ENCODE data around the gene SEC11A.
"Not testable (repeated sequence)": the region's sequence is repeated elsewhere in the genome, so short reads cannot be mapped to it uniquely, and the experiment has no call there.

Gene SEC11A

GRCh38 chr15:84751721-84752120 lies 35.8 kb upstream of the SEC11A start:
- not testable (repeated sequence) for H3K27ac ChIP-seq (ENCODE audit: low read depth, low read length); H3K4me1 ChIP-seq (ENCODE audit: control insufficient read depth, insufficient read depth, low read length)

GRCh38 chr15:84750583-84751092 lies 34.7 kb upstream of the SEC11A start:
- Histone ChIP-seq H3K27ac (ENCODE audit: low read depth, low read length) (no peak overlapping the region), H3K4me3 (ENCODE audit: low read length) (peak overlapping the region; percentile 32), H3K36me3 (ENCODE audit: control insufficient read depth, insufficient read depth, low read length) (no peaks in the 10 kb centered on the region), H3K27me3 (ENCODE audit: control insufficient read depth, insufficient read depth, low read length) (no peaks in the 10 kb centered on the region), H3K4me1 (ENCODE audit: control insufficient read depth, insufficient read depth, low read length) (no peaks in the 10 kb centered on the region), H3K9ac (ENCODE audit: low read length) (no peak overlapping the region)

More at GRCh38 chr15:84751721-84752120, 35.8 kb upstream of the SEC11A start:
- H3K9ac ChIP-seq (ENCODE audit: low read length); H3K4me3 ChIP-seq (ENCODE audit: low read length); H3K36me3 ChIP-seq (ENCODE audit: control insufficient read depth, insufficient read depth, low read length); H3K27me3 ChIP-seq (ENCODE audit: control insufficient read depth, insufficient read depth, low read length): not testable (repeated sequence)

DNA sequence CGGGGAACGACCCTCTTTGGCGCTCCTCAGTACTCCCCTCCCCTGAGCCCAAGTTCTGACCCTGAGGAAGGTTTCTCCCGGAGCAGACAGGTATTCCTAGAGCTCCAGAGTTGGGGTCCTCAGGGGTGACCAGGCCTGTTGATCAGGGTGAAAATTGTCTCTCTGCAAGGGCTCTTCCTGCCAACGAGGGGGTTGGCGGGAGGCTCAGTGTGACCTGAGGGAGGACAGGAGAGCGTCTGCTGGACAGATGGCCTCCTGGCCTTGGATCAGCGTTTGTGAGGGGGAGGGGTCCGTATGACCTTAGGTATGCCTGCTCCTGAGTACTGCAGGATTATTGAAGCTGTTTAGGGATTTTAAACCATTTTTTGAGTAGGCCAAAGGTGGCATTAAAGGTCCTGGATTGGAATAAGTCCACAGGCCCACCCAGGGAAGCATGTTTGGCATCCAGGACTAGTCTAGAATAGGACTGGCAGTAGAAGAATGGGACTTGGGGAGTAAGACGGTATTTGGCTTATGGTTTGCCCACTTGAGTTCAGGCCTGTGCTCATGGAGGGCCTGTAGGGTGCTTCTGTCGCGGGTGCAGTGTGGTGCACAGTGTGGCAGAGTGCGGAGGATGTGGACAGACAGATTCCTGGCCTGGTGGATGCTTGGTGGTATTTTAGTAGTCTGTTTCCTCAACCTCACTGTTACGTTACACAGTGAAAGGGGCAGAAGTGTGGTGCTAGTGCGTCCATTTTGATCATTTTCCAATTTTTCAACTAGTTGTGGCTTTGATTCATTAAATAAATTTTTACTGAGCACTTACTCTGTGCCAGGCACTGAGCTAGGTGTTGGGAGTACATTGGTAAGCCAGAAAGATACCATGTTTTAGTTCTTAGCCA lies 33.4 kb upstream of the SEC11A start:
- peak overlapping the region; percentile 96 for H3K4me3 ChIP-seq (ENCODE audit: low read length)
- H3K9ac ChIP-seq (ENCODE audit: low read length): peak overlapping the region; percentile 92
- H3K27ac ChIP-seq (ENCODE audit: low read depth, low read length): peak overlapping the region; percentile 88
- H3K27me3 ChIP-seq (ENCODE audit: control insufficient read depth, insufficient read depth, low read length): no peaks in the 10 kb centered on the region
- no peaks in the 10 kb centered on the region for H3K4me1 ChIP-seq (ENCODE audit: control insufficient read depth, insufficient read depth, low read length)
- no peaks in the 10 kb centered on the region for H3K36me3 ChIP-seq (ENCODE audit: control insufficient read depth, insufficient read depth, low read length)

DNA sequence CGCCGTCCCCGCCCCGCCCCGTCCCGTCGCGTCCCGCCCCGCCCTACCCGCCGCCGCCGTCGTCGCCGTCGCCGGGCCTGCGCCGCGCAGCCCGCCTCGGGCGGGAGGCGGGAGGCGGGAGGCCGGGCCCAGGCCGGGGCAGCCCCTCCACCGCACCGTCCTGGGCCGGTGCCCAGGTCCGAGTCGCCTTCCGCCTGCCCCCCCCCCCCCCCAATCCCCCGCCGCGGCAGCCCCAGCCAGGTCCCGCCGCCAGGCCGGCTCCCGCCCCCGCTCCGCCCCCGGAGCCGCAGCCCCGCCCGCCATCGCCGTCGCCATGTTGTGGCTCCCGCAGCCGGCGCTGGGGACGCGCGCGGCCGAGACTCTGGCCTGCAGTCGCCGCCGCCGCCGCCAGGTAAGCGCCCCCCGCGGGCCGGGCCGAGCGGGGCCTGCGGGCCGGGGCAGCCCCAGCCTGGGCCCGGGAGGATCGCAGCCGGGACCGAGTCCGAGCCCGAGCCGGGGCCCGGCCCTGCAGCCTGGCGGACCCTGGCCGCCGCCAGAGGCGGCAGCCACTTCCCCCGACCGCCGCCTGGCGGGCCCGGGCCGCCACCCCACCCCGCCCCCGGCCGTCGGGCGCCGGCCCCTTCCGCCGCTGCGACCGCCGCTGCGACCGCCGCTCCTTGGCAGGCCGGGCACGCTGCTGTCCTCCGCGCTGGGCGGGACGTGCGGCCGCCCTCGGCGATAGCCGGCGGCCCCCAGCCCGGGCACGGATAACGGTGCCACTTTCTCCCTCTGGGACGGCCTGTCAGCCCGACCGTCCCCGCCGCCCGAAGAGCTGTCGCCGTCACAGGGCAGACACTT lies 32.6 kb upstream of the SEC11A start, which contains the start of gene ZNF592:
Gene ZNF592, plus strand, starts transcription at position 319 of the 837 bp plus-strand sequence. CDS start 34,084 bp downstream, outside the sequence.
- peak within 1 kb of the TSS; percentile 96 for H3K4me3 ChIP-seq (ENCODE audit: low read length)
- H3K27ac ChIP-seq (ENCODE audit: low read depth, low read length): peak within 1 kb of the TSS; percentile 95
- H3K9ac ChIP-seq (ENCODE audit: low read length): peak within 1 kb of the TSS; percentile 92
- no peaks in the 10 kb centered on the region for H3K36me3 ChIP-seq (ENCODE audit: control insufficient read depth, insufficient read depth, low read length)
- no peaks in the 10 kb centered on the region for H3K27me3 ChIP-seq (ENCODE audit: control insufficient read depth, insufficient read depth, low read length)
- H3K4me1 ChIP-seq (ENCODE audit: control insufficient read depth, insufficient read depth, low read length): no peaks in the 10 kb centered on the region

GRCh38 chr15:84747416-84748273 lies 31.7 kb upstream of the SEC11A start:
- peak overlapping the region; percentile 58 for H3K9ac ChIP-seq (ENCODE audit: low read length)
- no peaks in the 10 kb centered on the region for H3K4me1 ChIP-seq (ENCODE audit: control insufficient read depth, insufficient read depth, low read length)
- H3K27me3 ChIP-seq (ENCODE audit: control insufficient read depth, insufficient read depth, low read length): no peaks in the 10 kb centered on the region
- H3K4me3 ChIP-seq (ENCODE audit: low read length): peak overlapping the region; percentile 85
- peak overlapping the region; percentile 95 for H3K27ac ChIP-seq (ENCODE audit: low read depth, low read length)
- H3K36me3 ChIP-seq (ENCODE audit: control insufficient read depth, insufficient read depth, low read length): no peaks in the 10 kb centered on the region

GRCh38 chr15:84741121-84741520 lies 25.2 kb upstream of the SEC11A start:
- H3K4me3 ChIP-seq (ENCODE audit: low read length): no peak overlapping the region
- H3K9ac ChIP-seq (ENCODE audit: low read length): no peak overlapping the region
- H3K27me3 ChIP-seq (ENCODE audit: control insufficient read depth, insufficient read depth, low read length): no peaks in the 10 kb centered on the region
- H3K4me1 ChIP-seq (ENCODE audit: control insufficient read depth, insufficient read depth, low read length): no peaks in the 10 kb centered on the region
- no peak overlapping the region for H3K27ac ChIP-seq (ENCODE audit: low read depth, low read length)
- H3K36me3 ChIP-seq (ENCODE audit: control insufficient read depth, insufficient read depth, low read length): no peaks in the 10 kb centered on the region

DNA sequence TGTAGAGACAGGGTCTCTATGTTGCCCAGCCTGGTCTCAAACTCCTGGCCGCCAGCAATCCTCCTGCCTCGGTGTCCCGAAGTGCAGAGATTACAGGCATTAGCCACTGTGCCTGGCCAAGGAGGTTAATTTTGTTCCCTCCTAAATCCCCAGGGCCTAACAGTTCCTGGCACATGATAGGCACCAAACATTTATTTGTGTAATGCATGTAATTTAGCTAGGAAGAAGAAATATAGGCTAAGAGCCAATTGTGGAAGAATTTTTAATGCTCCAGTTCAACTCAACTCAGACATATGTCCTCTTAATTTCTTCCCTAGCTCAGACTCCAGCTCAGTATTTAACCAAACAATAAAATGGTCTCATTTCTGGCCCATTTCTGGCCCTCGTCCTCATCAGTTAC lies 24.8 kb upstream of the SEC11A start:
- H3K9ac ChIP-seq (ENCODE audit: low read length): no peak overlapping the region
- H3K4me3 ChIP-seq (ENCODE audit: low read length): no peak overlapping the region
- H3K27ac ChIP-seq (ENCODE audit: low read depth, low read length): no peak overlapping the region
- no peaks in the 10 kb centered on the region for H3K36me3 ChIP-seq (ENCODE audit: control insufficient read depth, insufficient read depth, low read length)
- H3K27me3 ChIP-seq (ENCODE audit: control insufficient read depth, insufficient read depth, low read length): no peaks in the 10 kb centered on the region
- no peaks in the 10 kb centered on the region for H3K4me1 ChIP-seq (ENCODE audit: control insufficient read depth, insufficient read depth, low read length)

GRCh38 chr15:84737005-84737404 lies 21.1 kb upstream of the SEC11A start:
- Histone ChIP-seq H3K36me3 (ENCODE audit: control insufficient read depth, insufficient read depth, low read length) (no peaks in the 10 kb centered on the region), H3K4me1 (ENCODE audit: control insufficient read depth, insufficient read depth, low read length) (no peaks in the 10 kb centered on the region), H3K27ac (ENCODE audit: low read depth, low read length) (no peak overlapping the region), H3K27me3 (ENCODE audit: control insufficient read depth, insufficient read depth, low read length) (no peaks in the 10 kb centered on the region), H3K4me3 (ENCODE audit: low read length) (no peak overlapping the region), H3K9ac (ENCODE audit: low read length) (no peak overlapping the region)

DNA sequence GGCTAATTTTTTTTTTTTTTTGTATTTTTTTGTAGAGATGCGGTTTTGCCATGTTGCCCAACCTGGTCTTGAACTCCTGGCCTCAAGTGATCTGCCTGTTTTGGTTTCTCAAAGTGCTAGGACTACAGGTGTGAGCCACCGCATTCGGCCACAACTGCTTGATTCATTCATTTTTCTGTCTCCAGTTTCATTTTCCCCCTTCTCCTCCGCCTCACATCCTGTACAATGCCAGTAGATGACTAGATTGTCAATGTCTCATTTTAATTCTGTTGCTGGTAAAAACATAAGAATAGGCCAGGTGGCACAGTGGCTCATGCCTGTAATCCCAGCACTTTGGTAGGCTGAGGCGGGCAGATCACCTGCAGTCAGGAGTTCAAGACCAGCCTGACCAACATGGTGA lies 20.4 kb upstream of the SEC11A start:
- no peaks in the 10 kb centered on the region for H3K4me1 ChIP-seq (ENCODE audit: control insufficient read depth, insufficient read depth, low read length)
- H3K27me3 ChIP-seq (ENCODE audit: control insufficient read depth, insufficient read depth, low read length): no peaks in the 10 kb centered on the region
- H3K4me3 ChIP-seq (ENCODE audit: low read length): no peak overlapping the region
- no peaks in the 10 kb centered on the region for H3K36me3 ChIP-seq (ENCODE audit: control insufficient read depth, insufficient read depth, low read length)
- no peak overlapping the region for H3K27ac ChIP-seq (ENCODE audit: low read depth, low read length)
- H3K9ac ChIP-seq (ENCODE audit: low read length): no peak overlapping the region

DNA sequence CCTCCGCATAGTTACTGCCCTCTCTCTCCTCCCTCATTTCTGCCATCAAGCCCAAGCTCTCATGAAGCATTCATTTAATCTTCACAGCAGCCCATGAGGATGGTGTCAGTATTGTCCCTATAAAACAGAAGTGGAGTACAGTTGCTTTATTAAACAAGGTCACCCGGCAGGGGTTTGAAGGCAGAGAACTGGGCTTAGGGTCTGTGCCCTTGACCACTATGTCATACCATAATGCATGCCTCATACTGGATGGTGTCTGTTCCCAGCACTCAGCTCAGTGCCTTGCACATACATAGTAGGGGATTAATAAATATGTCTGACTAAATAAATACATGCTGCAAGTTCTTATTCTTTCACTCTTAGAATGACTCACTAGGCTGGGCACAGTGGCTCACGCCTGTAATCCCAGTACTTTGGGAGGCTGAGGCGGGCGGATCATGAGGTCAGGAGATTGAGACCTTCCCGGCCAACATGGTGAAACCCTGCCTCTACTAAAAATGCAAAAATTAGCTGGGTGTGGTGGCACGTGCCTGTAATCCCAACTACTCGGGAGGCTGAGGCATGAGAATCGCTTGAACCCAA lies 19.6 kb upstream of the SEC11A start:
- H3K4me3 ChIP-seq (ENCODE audit: low read length): peak overlapping the region; percentile 18
- H3K27ac ChIP-seq (ENCODE audit: low read depth, low read length); H3K27me3 ChIP-seq (ENCODE audit: control insufficient read depth, insufficient read depth, low read length); H3K36me3 ChIP-seq (ENCODE audit: control insufficient read depth, insufficient read depth, low read length); H3K9ac ChIP-seq (ENCODE audit: low read length); H3K4me1 ChIP-seq (ENCODE audit: control insufficient read depth, insufficient read depth, low read length): not testable (repeated sequence)

DNA sequence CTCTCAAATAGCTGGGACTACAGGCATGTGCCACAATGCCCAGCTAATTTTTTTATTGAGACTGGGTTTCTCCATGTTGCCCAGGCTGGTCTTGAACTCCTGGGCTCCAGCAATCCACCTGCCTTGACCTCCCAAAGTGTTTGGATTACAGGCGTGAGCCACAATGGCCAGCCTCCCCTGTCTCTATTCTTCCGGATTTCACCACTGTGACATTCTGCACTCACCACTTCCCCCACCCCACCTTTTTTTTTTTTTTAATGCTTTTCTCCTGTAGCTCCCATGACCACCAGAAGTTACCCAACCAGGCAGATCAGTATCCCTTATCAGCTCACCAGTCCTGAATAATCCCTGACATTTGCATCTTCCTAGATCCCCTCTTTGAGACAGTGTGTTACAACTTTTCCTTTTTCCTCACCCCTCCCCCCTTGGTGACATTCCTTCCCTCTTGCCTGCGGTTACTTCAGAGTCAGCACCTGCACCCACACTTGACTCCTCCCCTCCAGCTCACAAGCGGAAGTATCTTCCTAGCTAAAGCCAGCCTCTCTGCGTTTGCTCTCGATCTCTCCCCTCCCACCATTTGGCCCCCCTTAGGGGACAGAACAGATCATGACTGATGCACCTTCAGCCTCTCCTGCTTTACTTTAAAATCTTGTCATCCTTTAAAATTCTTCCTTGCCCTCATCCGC lies 19.0 kb upstream of the SEC11A start:
- Histone ChIP-seq H3K36me3 (ENCODE audit: control insufficient read depth, insufficient read depth, low read length) (no peaks in the 10 kb centered on the region), H3K4me3 (ENCODE audit: low read length) (peak overlapping the region; percentile 18), H3K4me1 (ENCODE audit: control insufficient read depth, insufficient read depth, low read length) (no peaks in the 10 kb centered on the region), H3K9ac (ENCODE audit: low read length) (no peak overlapping the region), H3K27me3 (ENCODE audit: control insufficient read depth, insufficient read depth, low read length) (no peaks in the 10 kb centered on the region), H3K27ac (ENCODE audit: low read depth, low read length) (no peak overlapping the region)

All from rectal smooth muscle tissue (tissue), 1 donor.